CD4-positive, alpha-beta T cell (primary cell): ENCODE data around the gene MBTPS1. TPM values are rescaled to one million over a fixed set of nuclear protein-coding genes. Genes with fewer than 3 reads are reported as not detected.

ENCODE experiments used
- ATAC-seq: fragments of 200-7000 bp; cut with Tn5 transposase; one replicate; pipeline ENCODE4 v1.10.0; 2022; ENCODE audit warnings: mild to moderate bottlenecking; ENCODE audit not compliant: poor library complexity
- CTCF ChIA-PET: fragments of 350-600 bp; sonication (Branson Sonifier 250); formaldehyde crosslinking; loops from one replicate; lab custom pipeline; 2021; ENCODE audit warnings: antibody characterized with exemption, inconsistent platforms; lab: Charles Lee
- POLR2A ChIA-PET: fragments of 350-600 bp; sonication (Branson Sonifier 250); formaldehyde crosslinking; loops from one replicate; lab custom pipeline; 2021; ENCODE audit warnings: antibody characterized with exemption, inconsistent platforms; lab: Charles Lee
- DNase-seq, 14 experiments: peaks; one replicate each; pipeline ENCODE4 v3.0.0-alpha.2; 2013 to 2020; ENCODE audit warnings: mixed read lengths in 2 of 14
- H3K27ac ChIP-seq, 2 donors: one replicate each; pipeline versions ENCODE4 v1.5.1 to v1.7.0; 2013; ENCODE audit warnings: low read length in 2 of 2, low read depth in 1 of 2, mild to moderate bottlenecking in 1 of 2
- H3K27me3 ChIP-seq, 2 experiments: 1 replicate in 1 of 2; 2 replicates in 1 of 2; pipeline versions ENCODE4 v1.6.1 to v1.7.0; 2013; ENCODE audit warnings: low read length in 2 of 2, control low read depth in 1 of 2, mild to moderate bottlenecking in 1 of 2, moderate library complexity in 1 of 2; ENCODE audit not compliant: insufficient read depth in 2 of 2, control insufficient read depth in 1 of 2
- H3K36me3 ChIP-seq: one replicate; pipeline ENCODE4 v1.6.1; 2013; ENCODE audit warnings: low read length, control low read depth; ENCODE audit not compliant: insufficient read depth
- H3K4me1 ChIP-seq: one replicate; pipeline ENCODE4 v1.6.1; 2013; ENCODE audit warnings: low read length, control low read depth; ENCODE audit not compliant: insufficient read depth
- H3K4me3 ChIP-seq: one replicate; pipeline ENCODE4 v1.5.1; 2013; ENCODE audit warnings: mild to moderate bottlenecking, low read length, moderate library complexity
- H3K9me3 ChIP-seq, 2 experiments: 1 replicate in 1 of 2; 2 replicates in 1 of 2; pipeline versions ENCODE4 v1.6.1 to v1.7.0; 2013; ENCODE audit warnings: low read length in 2 of 2, mild to moderate bottlenecking in 2 of 2, control low read depth in 1 of 2, moderate library complexity in 1 of 2; ENCODE audit not compliant: control insufficient read depth in 1 of 2, insufficient read depth in 1 of 2
- H3K27ac Mint-ChIP-seq: one replicate; pipeline ENCODE4 v1.8.0; 2020; ENCODE audit warnings: mixed read lengths
- H3K27me3 Mint-ChIP-seq: one replicate; pipeline ENCODE4 v1.8.0; 2021; ENCODE audit warnings: mixed read lengths
- H3K36me3 Mint-ChIP-seq: one replicate; pipeline ENCODE4 v1.8.0; 2021; ENCODE audit warnings: low read depth, mixed read lengths
- H3K4me1 Mint-ChIP-seq: one replicate; pipeline ENCODE4 v1.8.0; 2021; ENCODE audit warnings: low read depth, mixed read lengths
- H3K4me3 Mint-ChIP-seq: one replicate; pipeline ENCODE4 v1.8.0; 2020; ENCODE audit warnings: mild to moderate bottlenecking, mixed read lengths
- H3K9me3 Mint-ChIP-seq: one replicate; pipeline ENCODE4 v1.8.0; 2020; ENCODE audit warnings: mixed read lengths
- CTCF ChIP-seq: fragments of 200-600 bp; IDR thresholded peaks from one replicate; pipeline ENCODE4 v1.8.0; 2022; ENCODE audit warnings: antibody characterized with exemption, mild to moderate bottlenecking
- intact Hi-C, 2 experiments: fragments of 100-400 bp; cut with DNase I in 1 of 2; cut with micrococcal nuclease in 1 of 2; formaldehyde crosslinking; loops; one replicate each; pipeline versions ENCODE4 v1.15.1 to v1.9.0; 2023 to 2025; cut with DNase I, micrococcal nuclease
- polyA plus RNA-seq, 2 donors: library from polyadenylated mRNA; unstranded; fragments of 120-200 nt; gene quantifications; one replicate each; pipeline ENCODE4 v1.2.1, GENCODE V29; 2013
- total RNA-seq, 174 experiments: library from RNA in 2 of 174; stranded (reverse) in 2 of 174; gene quantifications; one replicate each; pipeline ENCODE4 v1.2.3 and lab custom pipeline; 2021 to 2026

MBTPS1 gene
- 100 to 1,000 TPM; 121 to 122 TPM for total RNA-seq
- 66.2 TPM for polyA plus RNA-seq (2013, experiment 1 of 2)
- 75.5 TPM for polyA plus RNA-seq (2013, experiment 2 of 2)
- 72.1 to 250 (median 190) reads per million in 172 experiments for total RNA-seq (lab: John Stamatoyannopoulos, UW)

GRCh38 chr16:84116720-84117493 lies at the start of gene MBTPS1:
TSS of gene MBTPS1 (minus strand) at chr16:84116942. CDS start at chr16:84101783, 15,159 bp downstream.
- Histone ChIP-seq H3K27ac (peak within 1 kb of the TSS; percentile 84 to 85), H3K27me3 (no peaks in the 10 kb centered on the region), H3K4me1 (peaks cover 37% of the 10 kb centered on the region), H3K9me3 (no peaks in the 10 kb centered on the region), H3K4me3 (peak within 1 kb of the TSS; percentile 91), H3K36me3 (no peaks in the 10 kb centered on the region)
- H3K4me1 Mint-ChIP-seq: peaks cover 34% of the 10 kb centered on the region
- intact Hi-C loops: loop anchor here (1.0 to 10.0 kb wide), 6 partner anchors 27 to 898 kb away; partner anchors contain the start of genes TAF1C (in 2 of the 2), DNAAF1 (in 1 of the 2), HSDL1 (in 1 of the 2) and ZDHHC7 (in 1 of the 2)
- peak within 1 kb of the TSS; percentile 98 for H3K27ac Mint-ChIP-seq
- peak; percentile 49 for TF ChIP-seq CTCF
- H3K36me3 Mint-ChIP-seq: peaks cover 13% of the 10 kb centered on the region
- peak; percentile 84 for ATAC-seq
- no peaks in the 10 kb centered on the region for H3K27me3 Mint-ChIP-seq
- H3K4me3 Mint-ChIP-seq: peak within 1 kb of the TSS; percentile 96
- peak; percentile 94 to 99 (median 98) for DNase-seq
- ChIA-PET CTCF (interaction anchor here (0.5 to 5.4 kb wide), 12 partner anchors 24 to 854 kb away, joined by 3 to 44 read pairs (median 4); partner anchors contain the start of genes DNAAF1, HSDL1 and TAF1C), POLR2A (interaction anchor here (0.8 to 3.2 kb wide), 16 partner anchors 11 to 911 kb away, joined by 3 to 38 read pairs (median 4); partner anchors contain the start of genes DNAAF1, HSDL1, KIAA0513 and KLHL36)
- no peaks in the 10 kb centered on the region for H3K9me3 Mint-ChIP-seq

- no peak overlapping the region for H3K27ac Mint-ChIP-seq
- no peak for TF ChIP-seq CTCF
- peaks cover 0 to 7% of the 10 kb centered on the region in 2 experiments for H3K27me3 ChIP-seq
These were observed 49.0 kb upstream of the MBTPS1 start for GRCh38 chr16:84165746-84166145.

GRCh38 chr16:84161801-84162200 lies 45.1 kb upstream of the MBTPS1 start:
- TF ChIP-seq CTCF: no peak
- Mint-ChIP-seq H3K9me3 (no peaks in the 10 kb centered on the region), H3K4me1 (no peaks in the 10 kb centered on the region), H3K27me3 (peaks cover 41% of the 10 kb centered on the region), H3K27ac (no peak overlapping the region), H3K4me3 (no peak overlapping the region), H3K36me3 (no peaks in the 10 kb centered on the region)
- ChIA-PET CTCF (no interaction called here), POLR2A (no interaction called here)
- H3K4me1 ChIP-seq: no peaks in the 10 kb centered on the region
- no peak overlapping the region for H3K27ac ChIP-seq
- DNase-seq (no peak), ATAC-seq (no peak)
- H3K9me3 ChIP-seq: no peaks in the 10 kb centered on the region
- intact Hi-C loops: no loop called here
- H3K36me3 ChIP-seq: no peaks in the 10 kb centered on the region
- H3K4me3 ChIP-seq: no peak overlapping the region
- H3K27me3 ChIP-seq: peaks cover 0 to 10% of the 10 kb centered on the region in 2 experiments

More at GRCh38 chr16:84165746-84166145, 49.0 kb upstream of the MBTPS1 start:
- no peak for DNase-seq
- H3K4me3 Mint-ChIP-seq: no peak overlapping the region
- H3K4me1 ChIP-seq: no peaks in the 10 kb centered on the region
- H3K27me3 Mint-ChIP-seq: peaks cover 35% of the 10 kb centered on the region
- CTCF ChIA-PET: interaction anchor here (1.8 kb wide), 1 partner anchor 21 kb away, joined by 4 read pairs; the partner anchor contains the start of gene TAF1C
- POLR2A ChIA-PET: no interaction called here
- no peaks in the 10 kb centered on the region for H3K36me3 Mint-ChIP-seq
- H3K9me3 Mint-ChIP-seq: no peaks in the 10 kb centered on the region
- H3K36me3 ChIP-seq: no peaks in the 10 kb centered on the region
- H3K4me1 Mint-ChIP-seq: no peaks in the 10 kb centered on the region
- H3K4me3 ChIP-seq: no peak overlapping the region
- no peaks in the 10 kb centered on the region for H3K9me3 ChIP-seq
- no peak overlapping the region for H3K27ac ChIP-seq
- intact Hi-C loops: no loop called here
- no peak for ATAC-seq
